Right forelimb (tissue), 1 donor: ENCODE results near the gene TACR1.

Source experiments
- DNase-seq: peaks from one replicate; pipeline ENCODE4 v3.0.0-alpha.2; 2018

The TACR1 gene

DNA sequence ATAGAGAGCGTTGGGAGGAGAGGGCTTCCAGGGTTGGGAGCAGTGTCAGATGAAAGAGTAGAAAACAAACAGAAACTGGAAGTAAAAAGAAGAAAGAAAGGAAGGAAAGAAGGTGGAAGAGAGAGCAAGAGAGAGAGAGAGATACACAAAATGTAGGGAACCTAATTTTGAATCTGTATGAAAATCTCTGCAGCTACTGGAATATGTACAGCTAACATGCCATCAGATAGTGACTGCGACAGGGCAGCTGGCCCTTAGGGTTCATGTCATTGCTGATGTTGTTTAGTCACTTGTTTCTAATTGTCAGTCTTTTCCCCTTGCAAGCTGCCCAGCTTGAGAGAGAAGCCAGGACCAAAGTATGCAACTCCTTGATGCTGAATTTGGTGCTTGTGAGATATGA, 155.0 kb downstream of the TACR1 start:
- DNase-seq = no peak

- no peak for DNase-seq
These were observed 156.5 kb downstream of the TACR1 start for GRCh38 chr2:75042823-75043222.

DNA sequence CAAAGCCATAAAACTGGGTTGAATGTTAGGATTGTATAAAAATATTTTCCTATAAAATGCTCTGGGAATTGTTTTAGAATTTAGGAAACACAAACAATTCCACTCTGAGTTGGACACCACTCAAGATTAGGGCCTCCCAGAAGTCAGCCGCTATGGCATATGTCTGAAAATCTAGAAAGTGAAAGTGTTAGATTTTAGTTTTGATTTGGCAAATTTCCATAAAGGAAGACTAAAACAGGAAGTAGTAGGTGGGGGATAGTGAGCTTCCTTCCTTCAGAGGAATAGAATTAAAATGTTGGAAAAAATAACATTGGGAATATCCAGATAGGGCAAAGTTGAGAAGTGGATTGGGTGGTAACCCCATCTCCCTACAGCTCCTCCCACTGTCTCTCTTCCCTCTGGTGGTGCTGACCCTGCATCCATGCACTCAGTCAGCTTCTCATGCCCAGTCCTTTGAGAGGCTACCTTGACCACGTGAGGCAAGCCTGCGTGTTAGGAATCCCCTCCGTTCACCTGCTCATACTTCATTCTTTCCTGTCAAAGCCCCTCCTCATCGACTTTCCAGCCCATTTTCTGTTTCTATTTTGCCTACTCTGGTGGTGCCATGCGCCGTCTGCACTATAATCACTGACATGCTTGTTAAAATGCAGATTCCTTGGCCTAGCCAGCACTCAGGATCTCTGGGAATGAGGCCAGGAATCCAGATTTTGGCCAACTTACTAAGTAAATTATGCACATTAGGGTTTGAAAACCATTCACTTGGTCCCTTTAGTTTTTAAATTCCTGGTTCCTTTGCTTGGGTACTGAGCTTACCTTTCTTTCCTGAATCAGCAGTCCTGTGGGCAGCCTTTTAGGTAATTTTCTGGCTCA, 157.4 kb downstream of the TACR1 start:
- DNase-seq = no peak

- DNase-seq = no peak
These were observed 158.1 kb downstream of the TACR1 start for GRCh38 chr2:75041226-75041625.

DNA sequence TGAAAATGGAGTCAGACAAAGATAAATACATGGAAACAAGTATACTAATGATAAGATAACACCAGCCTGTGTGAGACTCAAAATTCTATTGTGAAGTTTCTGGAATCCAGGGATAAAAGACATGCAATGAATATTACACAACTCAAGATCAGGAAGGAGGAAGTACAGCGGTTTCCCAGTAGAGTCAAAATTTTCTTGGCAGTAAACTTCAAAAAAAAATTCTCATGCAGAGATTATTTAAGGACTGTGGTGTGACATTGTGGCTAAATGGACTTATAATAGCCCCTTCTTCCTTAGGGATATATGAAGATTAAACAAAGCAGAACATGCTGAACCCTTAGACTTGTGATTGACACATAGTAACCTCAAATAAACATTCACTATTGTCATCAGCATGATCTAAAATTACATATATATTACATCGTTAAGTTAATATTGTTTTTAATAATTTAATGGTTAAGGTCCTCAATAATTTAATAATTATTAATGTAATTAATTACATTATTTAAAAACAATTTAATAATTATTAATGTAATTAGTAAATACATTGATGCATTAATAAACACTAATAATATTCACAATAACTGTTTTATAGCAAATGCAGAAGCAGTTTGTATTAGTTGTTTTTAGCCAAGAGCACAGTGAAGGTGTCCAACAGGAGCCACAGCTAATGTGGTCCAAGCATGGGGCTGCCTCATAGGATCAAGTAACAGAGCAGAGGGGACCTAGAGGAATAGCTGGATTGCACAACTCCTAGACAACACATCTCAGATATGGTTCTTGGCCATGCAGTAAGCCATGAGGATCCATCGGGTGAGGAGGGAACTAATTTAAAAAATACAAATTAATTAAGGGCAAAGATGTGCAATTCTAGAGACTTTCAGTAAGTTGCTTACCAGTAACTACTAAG, 163.6 kb downstream of the TACR1 start:
- no peak for DNase-seq

DNA sequence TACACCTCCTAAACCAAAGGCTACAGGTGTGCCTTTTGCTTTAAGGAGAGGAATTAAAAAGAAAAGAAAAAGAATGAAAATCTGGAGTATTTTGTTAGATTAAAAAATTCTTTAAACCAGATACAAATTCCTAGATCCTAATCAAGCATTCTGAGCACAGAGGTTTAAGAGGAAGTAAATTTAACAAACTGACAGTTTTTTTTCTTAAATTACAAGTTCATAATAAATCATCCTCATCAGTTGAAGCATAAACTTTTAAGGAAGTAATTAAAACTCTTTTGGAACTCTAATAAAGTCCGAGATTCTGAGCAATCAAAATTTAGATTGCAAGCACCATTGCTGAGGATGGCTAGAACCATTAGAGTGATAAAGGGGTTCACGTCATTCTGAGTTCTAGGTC, 165.8 kb downstream of the TACR1 start:
- DNase-seq = no peak

- DNase-seq = no peak
These were observed 167.2 kb downstream of the TACR1 start for GRCh38 chr2:75031906-75032803.

DNA sequence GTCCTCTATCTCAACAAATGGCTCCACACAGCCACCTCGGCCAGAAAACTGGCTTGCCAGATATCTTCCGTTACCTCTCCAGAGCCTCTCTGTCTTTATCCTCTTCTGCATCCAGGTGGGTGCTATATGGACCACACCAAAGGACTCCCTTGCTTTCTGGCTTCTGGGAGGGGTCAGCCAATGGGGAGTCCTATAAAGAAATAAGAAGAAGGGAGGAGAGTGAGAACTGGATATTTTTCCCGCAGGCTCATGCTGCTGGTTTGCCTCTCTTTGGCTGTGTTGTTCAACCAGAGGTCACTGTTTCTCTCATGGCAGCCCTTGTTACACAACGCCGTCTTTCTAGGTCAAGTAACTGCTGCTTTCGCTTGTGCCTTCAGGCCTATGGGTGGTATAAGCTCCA, 168.1 kb downstream of the TACR1 start:
- no peak for DNase-seq

DNA sequence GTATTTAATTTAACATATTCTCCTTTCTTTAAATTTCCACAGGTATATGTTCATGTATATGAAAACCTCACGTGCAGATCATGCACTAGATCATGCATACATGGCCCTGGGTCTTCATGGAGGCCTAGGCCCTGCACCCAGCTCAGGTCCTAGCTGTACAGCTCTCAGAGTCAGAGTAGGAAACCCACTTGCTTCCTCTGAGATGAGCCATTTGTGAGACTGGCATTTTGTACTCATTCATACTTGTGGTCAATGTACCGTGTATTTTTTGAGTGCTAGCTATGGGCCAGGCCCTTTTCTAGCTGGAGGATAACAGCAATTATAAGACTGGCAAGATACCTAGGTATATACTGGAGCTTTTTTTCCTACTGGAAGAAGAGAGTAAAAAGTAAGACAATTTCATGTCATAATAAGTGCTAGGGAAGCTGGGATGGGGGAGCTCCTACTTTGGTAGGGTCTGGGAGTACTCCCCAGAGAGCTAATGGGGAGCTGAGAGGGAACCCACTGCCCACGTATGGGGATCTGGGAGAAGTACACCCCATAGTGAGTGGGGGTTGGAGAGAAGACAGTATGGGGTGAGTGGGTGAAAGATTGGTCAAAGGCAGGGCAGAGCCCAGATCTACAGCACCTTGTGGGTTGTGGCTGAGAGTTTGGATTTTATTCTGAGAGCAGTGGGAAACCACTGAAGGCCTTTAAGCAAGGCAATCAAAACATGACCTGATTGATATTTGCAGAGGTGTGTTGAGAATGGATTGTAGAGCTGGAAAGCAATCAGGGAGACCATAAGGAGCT, 168.9 kb downstream of the TACR1 start:
- no peak for DNase-seq

- DNase-seq = no peak
These were observed 171.4 kb downstream of the TACR1 start for GRCh38 chr2:75027886-75028285.

GRCh38 chr2:75025633-75026380, 173.5 kb downstream of the TACR1 start:
- DNase-seq = no peak

GRCh38 chr2:75025216-75025615, 174.1 kb downstream of the TACR1 start:
- DNase-seq = no peak

- no peak for DNase-seq
These were observed 175.5 kb downstream of the TACR1 start for GRCh38 chr2:75023666-75024455.

DNA sequence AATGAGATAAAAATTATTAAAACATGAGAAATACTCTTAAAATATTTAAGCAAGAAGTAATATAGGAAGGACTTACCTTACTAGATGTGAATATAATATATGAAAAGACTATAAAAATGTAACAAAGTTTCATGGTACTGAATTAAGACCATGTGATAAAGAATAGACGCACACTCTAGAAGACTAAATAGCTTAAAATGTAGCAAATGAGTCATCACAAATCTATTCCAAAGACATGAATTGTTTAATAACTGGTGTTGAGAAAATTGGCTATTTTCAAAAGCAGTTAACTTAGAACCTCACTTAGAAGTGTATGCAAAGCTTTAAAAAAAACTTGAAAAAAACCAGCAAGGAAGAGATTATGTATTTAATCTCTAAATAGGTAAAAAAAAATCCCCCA, 176.8 kb downstream of the TACR1 start:
- DNase-seq = no peak

GRCh38 chr2:75021672-75022071, 177.6 kb downstream of the TACR1 start:
- no peak for DNase-seq

- DNase-seq = no peak
These were observed 178.8 kb downstream of the TACR1 start for GRCh38 chr2:75020476-75020875.

- no peak for DNase-seq
These were observed 179.5 kb downstream of the TACR1 start for GRCh38 chr2:75019790-75020189.

- no peak for DNase-seq
These were observed 181.2 kb downstream of the TACR1 start for GRCh38 chr2:75018162-75018561.

- no peak for DNase-seq
These were observed 187.2 kb downstream of the TACR1 start for GRCh38 chr2:75012080-75012479.

DNA sequence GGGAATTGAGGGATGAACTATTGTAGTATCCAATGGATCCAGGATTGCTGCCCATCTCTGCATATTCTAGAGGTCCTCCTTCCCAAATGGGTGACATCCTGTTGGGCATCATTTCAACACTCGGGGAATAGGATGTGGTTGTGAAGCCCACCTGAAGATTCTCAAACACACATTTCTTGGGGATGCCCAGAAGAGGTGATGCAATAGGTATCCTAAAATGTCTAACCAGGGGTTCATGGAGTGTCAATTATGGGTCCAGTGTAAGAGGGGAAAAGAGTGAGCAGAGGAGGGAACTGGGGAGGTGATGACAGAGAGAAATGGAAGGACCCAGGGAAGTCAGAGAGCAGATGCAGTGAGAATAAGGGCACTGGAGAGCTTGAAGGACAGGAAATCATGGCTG, 188.7 kb downstream of the TACR1 start:
- no peak for DNase-seq
